Hematopoietic multipotent progenitor cell (in vitro differentiated cells): ENCODE results near the gene PRAC1. TPM values are rescaled to one million over a fixed set of nuclear protein-coding genes. Genes with fewer than 3 reads are reported as not detected.
"Not testable (repeated sequence)": the region's sequence is repeated elsewhere in the genome, so short reads cannot be mapped to it uniquely, and the experiment has no call there.

Experiments
- DNase-seq, 3 donors: peaks; one replicate each; pipeline ENCODE4 v3.0.0-alpha.2; 2011 to 2015; ENCODE audit warnings: low read depth in 2 of 3, low spot score in 2 of 3
- total RNA-seq: library from RNA; depleted of rRNA; stranded (reverse); fragments of >200 nt; gene quantifications from one replicate; pipeline ENCODE4 v1.2.3, GENCODE V29; 2012

The PRAC1 gene
- total RNA-seq, 1 donor, result not detected

DNA sequence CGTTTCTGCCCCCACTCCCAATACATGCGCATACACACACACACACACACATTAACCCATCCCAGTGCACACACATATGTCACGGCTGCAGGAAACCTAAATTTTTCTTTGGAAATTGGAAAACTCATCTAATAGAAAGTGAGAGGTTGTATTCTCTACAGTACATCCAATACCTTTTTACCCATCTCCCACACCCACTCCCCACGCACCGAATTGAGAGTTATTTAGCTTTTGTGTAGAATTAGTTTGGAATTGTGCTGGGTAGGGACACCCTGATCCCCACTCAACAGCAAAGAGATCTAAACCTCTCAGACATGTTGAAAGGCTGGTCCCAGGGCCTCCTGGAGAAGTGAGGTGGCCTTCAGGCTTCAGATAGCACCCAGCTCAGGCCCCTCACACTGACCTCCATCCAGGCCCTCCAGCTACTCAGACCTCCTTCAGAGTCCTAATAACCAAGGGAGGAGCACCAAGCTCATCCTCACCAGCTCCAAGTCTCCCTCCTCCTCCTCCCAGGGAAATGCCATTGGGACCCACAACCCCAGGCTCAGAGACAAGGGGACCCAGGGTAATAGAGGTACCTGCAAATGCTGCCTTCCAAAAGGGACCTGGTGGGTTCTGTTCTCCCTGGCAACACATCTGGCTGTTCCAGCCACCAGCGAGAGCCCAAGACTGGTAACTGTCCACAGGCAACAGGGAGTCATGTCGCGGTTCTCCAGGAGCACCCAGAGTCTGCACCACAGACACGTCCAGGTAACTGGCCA is 5.3 kb upstream of the PRAC1 start:
- DNase-seq, result no peak

DNA sequence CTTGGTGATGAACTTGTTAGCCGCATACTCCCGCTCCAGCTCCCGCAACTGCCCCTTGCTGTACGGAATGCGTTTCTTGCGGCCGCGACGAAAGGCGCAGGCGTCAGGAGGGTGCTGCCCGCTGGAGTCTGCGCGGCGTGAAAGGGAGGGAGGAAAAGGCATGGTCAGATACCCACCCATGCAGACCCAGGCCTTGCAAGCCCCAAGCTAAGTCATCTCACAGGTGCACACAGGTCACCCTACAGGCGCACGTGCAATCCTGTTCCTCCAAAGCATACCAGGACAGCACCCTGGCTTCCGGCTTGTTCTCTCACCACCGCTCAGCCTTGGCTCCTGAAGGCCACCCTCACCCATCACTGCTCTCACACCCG is 4.6 kb upstream of the PRAC1 start:
- no peak for DNase-seq

DNA sequence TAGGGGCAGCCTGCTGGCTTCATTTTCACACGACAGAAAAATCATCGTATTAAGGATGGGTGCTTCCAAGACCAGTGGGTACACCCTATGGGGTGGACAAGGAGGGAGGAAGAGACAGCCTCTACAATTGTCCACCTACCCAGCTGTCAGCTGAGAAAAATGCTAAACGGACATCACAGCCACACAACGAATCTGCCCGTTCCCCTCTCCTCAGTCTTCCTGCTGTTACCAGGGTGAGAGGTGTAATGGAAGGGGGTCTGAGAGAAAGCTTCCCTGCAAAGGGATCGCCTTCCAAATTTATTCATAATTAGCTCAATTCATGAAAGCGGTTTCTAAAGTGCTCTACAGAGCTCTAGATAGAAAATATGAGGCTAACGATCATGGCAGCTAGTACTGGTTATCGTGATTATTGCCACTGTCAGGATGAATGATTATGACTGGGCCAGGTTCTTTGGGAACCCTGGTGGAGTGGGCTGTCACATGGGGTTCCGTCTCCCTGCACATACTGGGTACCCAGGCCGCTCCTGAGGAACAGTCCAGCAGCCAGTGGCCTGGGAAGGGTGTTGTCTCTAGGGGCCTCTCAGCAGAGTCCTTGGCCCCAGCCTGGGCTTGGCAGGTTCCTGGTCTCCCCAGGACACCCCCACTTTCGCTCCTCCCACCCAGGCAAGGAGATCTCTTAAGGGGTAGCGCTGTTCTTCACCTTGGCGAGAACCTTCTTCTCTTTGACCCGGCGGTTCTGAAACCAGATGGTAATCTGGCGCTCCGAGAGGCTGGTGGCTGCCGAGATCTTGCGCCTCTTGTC is 4.0 kb upstream of the PRAC1 start:
- no peak for DNase-seq

DNA sequence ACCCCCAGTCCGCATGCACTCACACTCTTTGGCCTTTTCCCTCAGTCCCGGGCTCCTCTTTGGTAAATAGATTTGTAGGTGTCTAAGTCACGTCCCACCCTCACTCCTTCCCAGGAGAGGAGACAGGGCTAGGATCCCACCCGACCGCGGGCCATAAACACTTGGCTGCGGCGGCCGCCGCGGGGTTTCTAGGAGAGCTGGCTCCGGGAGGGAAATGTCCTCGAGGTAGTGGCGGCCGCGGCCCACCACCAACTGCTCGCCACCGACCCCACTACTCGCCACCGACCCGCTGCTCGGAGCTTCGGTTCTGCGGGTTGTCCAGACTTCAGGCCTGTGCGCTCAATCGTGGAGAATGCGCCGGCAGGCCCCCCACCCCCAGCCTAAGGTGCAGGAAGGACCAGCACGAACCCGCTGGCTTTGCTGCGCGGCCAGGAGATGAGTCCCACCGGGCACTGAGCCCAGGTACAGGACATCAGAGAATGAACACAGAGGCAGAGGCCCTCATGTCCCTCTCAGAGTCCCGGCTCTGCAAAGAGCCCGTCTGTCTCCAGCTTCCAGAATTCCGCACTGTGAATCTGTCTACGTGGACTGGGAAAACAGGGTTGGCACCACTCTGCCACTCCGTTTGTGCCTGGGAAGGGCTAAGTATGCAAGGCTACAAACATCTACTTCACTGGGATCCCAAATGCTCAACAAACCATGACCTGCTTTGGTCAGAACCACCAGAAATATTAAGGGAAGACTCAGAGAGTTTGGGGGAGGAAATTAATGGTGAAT is 3.2 kb upstream of the PRAC1 start:
- DNase-seq, result no peak

DNA sequence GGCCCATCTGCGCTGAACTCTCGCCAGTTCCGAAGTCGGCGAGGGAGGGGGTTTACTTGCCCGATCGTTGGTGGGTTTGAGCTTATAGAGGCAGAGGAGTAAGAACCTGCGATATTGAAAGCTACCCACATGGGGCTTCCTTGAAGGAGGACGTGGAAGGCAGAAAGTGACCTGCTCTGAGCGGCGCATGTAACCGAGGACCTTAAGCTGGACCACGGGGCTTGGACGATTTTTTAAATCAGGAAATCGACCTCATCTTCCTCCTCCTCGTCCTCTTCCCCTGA is 2.6 kb upstream of the PRAC1 start:
- DNase-seq, result no peak

DNA sequence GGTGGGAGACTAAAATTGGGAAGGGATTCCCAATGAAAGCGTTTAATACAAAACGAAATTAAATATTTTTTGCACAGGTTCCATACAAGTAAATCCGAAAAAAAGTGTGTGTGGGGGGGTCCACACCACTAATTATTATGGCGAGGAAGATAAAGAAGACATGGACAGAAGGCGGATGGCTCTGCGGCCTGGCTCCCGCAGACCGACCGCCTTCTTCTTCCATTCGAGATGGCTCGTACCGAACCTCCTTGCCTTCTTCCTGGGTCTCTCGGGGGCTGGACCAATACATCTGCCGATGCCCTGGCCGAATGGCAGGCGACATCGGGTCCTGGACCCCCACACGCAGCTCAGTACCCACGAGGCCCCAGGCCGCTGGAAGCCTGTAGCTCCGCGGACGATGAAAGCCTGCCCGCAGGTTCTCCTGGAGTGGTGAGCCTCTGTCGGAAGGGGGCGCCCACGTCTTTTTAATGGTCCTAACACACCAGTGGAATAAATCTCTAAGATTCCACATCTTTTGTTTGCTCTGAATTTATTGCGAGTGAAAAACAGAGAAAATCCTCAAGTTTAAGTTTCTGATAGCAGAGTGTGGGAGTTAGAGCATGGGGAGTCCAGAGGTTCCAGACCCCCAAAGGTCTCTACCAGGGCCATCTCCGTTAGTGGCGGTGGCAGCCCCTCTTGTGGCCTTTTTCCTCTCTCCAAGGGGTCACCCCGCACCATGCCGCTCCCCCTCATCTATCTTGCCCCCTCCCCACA is 2.1 kb upstream of the PRAC1 start:
- DNase-seq, result peak in 2 of 3 donors; percentile 78 to 93

DNA sequence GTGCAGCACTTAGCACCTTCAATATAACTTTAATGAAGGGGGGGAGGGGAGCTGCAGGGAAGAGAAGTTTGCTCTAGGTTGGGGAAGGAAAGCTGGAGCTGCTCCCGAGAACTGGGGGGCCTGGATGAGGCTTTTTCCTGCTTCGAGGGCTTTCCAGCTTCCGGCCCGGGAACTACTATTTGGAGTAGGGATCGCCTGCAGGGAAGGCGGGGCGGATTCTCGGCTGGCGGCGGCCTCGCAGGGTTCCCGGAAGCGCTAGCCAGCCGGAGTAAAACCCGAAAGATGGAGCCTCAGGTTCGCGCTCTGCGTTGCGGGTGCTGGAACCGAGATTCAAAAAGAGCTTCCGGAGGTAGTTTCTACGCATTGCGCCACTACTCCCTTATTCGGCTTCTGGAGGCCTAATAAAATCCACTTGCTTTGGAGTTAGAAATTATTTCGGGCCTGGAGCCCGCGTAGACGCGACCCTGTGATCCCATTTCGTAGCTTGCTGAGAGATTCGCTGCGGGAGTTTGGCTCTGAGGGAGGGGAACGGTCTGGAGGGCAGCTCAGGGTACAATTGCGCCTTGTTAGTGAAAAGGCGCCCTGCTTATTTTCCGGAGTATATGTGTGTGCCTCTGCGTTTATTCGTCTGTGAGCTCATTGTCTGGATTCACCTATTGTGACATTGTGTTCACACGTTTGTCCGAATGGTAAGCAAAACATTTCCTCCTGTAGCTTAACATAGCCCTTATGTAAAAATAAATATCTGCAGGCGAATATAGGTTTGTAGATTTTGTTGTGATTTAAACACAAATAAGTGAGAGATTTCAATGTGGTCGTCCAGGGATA is 1.3 kb upstream of the PRAC1 start:
- DNase-seq, result no peak

DNA sequence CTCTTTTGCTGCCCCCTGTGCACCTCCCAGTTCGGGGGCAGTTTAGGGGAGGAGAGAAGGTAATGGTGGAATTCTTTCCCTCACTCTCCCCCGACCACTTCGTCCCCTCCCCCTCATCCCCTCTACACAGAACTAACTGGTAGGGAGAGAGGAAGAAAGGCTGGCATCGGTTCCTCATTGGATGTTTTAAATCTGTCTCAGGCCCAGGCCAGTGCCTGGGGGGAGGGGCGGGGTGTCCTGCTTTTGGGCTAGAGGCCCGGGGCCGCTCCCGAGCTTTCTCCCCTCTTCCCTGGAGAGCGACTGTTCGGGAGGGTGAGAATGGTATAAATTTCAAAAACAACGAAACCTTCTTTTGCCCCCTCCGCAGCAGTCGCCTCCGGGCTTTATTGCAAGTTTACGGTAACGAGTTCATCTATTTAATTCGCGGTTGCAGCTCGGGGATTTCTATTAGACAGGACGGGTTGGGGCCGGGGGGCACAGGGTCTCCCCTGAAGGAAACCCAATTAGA is 651 bp upstream of the PRAC1 start, which contains the start of gene PRAC2:
Gene PRAC2 (plus strand): TSS at position 271 of the 508 bp plus-strand sequence. CDS start 1,226 bp downstream, outside the sequence.
- DNase-seq, result no peak

DNA sequence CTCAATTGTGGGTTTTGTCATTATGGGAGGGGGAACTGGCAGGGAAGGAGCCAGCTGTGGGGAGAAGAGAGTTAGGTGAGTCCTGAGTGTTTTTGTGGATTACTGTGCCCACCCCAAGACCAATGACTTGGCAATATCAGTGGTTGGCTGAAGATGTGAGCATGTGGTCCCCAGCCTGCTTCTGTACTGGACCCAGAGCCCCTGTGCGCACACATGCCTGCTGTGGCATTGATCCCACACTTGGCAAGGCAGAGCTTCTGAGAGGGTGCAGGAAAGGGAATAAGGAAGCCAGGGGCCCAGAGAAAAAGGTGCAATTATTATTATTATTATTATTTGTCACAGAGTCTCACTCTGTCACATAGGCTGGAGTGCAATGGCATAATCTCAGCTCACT is 1.3 kb downstream of the PRAC1 start:
- no peak for DNase-seq

DNA sequence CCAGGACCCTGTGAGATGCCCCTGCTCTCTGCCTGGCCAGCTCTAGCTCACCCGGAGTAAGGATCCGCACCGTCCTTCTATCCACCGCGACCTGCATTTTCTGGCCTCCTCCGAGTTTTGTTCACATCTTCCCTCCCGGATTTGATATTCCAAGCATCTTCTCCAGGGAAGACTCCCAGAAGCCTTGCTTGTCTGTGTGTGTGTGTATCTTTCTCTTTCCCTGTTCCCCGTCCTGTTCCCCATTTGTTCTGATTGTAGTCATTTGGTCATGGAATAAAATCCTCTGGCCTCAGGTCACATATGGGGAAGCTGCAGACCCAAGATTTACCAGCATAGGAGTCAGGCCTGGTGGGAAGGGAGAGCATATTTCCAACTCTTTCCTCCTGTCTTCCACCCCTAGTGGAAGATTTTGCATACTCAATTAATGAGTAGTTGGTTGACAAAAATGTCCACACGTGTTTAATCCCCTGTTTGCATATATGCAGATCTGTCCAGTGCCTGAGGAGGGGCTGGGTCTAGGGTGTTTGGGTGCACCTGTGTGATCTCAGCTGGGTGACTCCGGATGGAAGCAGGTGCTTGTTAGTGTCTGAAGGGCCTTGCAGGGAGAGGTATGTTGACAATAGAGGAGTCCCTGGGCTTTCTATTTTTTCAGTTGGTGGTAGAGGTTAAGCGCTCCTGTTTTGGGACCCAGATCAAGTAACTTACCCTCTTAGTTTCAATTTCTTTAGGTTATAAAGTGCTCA is 1.9 kb downstream of the PRAC1 start:
- no peak for DNase-seq

DNA sequence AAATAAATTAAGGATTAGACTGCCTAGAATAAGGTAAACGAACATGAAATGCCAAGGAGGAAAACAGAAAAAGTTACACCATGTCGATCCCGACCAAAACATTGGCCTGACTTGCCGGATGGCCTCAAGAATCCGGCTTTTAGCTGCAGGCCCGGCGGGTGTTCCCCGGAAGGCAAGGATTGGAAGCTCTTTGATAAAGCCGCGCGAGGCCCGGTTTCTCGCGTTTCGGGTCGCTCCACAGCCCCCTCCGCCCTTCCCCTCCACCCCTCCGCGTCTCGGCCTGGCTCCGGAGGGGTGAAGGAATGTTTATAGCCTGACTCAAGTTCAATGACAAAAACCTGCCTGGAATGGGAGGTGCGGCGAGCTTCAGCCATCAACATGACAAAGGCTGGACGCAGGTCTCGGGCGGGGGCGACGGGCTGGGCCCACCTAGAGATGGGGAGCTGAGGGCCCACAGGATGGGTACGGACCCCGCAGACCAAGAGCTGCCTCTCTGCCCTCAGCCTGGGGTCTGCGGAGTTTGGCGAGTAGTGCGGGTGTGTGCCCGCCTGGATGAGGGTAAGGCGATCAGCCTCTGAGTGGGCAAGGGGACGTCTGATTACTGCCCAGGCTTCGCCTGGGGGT is 2.6 kb downstream of the PRAC1 start:
- peak in 1 of 3 donors; percentile 28 for DNase-seq

DNA sequence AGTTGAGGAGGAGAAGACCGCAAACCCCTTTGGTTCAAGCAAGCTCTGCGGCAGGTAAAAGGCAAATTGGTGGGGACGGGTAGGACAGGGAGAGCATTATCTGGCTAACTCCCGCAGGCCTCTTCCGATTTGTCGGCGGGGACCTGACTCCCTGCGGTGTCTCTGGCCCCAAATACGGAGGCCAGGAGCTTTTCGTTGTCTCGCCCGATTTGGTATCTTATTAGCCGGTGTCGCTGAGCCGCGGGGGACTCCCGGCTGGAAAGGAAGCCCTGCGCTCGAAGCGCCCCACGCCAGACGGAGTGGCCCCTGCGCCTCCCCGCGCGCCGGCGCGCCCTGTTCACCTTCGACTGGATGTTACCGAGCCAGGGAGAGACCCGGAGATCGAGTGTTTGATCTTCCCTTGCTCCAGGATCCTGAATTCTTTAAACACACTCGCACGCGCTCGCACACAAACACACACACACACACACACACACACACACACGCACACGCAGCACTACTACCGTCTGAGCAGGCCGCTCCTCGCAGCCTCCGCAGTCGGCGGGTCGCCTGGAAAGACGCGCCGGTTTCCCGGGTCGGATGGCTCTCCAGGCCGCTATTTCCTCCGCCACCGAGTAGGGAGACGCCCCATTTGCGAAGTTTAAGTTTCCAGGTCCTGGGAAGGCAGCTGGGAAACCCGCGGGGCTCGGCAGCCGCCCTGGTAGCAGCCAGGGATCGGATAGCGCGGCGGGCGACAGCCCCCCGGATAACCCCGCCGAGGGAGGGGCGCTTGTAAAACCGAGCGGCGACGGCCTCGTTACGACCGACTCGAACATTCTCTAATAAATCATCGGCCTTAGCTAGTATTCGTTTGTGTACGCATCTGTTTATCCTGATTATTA is 3.3 kb downstream of the PRAC1 start:
- DNase-seq, result peak in 1 of 3 donors; percentile 29

DNA sequence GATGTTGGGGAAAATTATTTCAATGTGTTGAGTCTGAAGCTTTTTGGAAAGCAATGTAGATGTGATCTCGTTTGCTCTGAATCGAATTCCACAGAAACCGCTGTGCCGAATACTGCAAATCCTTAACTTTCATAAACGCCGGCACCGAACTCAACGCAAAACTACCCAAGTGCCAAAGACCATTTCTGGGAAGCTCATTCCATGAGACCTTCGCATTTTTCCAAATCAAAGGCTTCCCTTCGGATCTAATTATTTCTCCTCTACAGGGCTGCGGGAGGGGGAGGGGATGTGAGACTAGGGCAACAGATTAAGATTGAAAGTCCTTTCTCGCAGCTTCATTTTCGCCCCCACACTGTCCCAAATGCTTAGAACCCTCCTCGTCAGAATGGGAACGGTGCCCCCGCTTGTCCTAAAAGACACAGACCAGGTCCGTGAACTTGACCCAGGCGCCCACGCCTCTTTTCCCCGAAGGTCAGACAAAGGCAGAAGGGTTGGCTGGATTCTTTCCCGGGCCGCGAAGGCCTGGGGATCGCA is 4.0 kb downstream of the PRAC1 start:
- DNase-seq, result peak in 1 of 3 donors; percentile 36

DNA sequence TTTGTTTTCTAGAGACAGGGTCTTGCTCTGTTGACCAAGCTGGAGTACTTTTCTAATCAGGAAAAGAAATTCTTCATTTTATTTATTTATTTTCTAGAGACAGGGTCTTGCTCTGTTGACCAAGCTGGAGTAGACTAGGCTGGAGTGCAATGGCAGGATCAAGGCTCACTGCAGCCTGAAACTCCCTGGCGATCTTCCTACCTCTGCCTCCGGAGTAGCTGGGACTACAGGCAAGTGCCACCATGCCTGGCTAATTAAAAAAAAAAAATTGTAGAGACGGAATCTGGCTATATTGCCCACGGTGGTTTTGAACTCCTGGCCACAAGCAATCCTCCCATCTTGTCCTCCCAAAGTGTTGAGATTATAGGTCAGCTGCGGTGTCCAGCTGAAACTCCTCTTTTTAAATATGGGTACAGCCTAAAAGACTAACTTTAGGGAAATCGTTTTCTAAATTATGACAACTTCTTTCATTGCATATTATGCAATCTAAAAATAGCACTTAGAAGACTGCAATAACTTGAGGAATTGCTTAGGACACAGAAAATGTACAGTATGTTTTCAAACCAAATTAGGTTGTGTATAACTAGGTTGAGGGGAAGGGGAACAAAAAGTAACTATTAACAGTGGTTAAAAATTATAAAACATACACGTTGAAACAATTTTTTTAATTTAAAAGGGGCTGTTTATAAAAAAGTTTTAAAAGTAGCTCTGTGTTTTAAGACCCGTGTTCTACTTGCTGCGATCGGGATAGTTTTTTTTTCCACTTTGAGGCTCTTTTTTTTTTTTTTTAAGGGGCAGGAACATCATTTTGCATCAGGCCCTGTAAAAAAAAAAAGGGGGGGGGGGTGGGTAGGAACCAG is 4.7 kb downstream of the PRAC1 start:
- no peak for DNase-seq

DNA sequence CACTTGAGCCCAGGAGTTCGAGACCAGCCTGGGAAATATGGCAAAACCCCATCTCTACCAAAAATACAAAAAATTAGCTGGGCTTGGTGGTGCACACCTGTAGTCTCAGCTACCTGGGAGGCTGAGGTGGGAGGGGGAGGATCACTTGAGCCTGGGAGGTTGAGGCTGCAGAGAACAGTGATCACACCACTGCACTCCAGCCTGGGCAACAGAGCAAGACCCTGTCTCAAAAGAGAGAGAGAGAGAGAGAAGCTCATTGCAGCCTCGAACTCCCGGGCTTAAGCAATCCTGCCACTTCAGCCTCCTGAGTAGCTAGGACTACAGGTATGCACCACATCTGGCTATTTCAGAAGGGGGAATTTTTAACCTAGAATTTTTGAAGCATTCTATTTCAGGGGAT is 5.8 kb downstream of the PRAC1 start:
- not testable (repeated sequence) for DNase-seq
